HEK293 (cell line): ENCODE results near the gene FAM78A.

Source experiments
- ATF2 ChIP-seq: fragments of 450-650 bp; formaldehyde crosslinking; IDR thresholded peaks from 2 replicates; pipeline ENCODE4 v1.5.1; 2016; ENCODE audit warnings: missing biosample characterization, missing genetic modification characterization, low read depth
- CTCF ChIP-seq: fragments of 450-650 bp; formaldehyde crosslinking; IDR thresholded peaks from 2 replicates; pipeline ENCODE4 v1.5.1; 2016; ENCODE audit warnings: missing biosample characterization, missing genetic modification characterization
- HOXD13 ChIP-seq: sonication (generic); formaldehyde crosslinking; IDR thresholded peaks from 2 replicates; pipeline ENCODE4 v1.8.0; 2022; ENCODE audit warnings: missing genetic modification reagents, borderline replicate concordance
- REST ChIP-seq: fragments of 450-650 bp; formaldehyde crosslinking; IDR thresholded peaks from 2 replicates; pipeline ENCODE4 v1.5.1; 2016; ENCODE audit warnings: missing biosample characterization, missing genetic modification characterization
- YY2 ChIP-seq: fragments of 450-650 bp; formaldehyde crosslinking; IDR thresholded peaks from 2 replicates; pipeline ENCODE4 v1.5.1; 2016; ENCODE audit warnings: missing biosample characterization, missing genetic modification characterization
- ZBTB1 ChIP-seq: fragments of 450-650 bp; formaldehyde crosslinking; IDR thresholded peaks from 2 replicates; pipeline ENCODE4 v1.5.1; 2016; ENCODE audit warnings: missing biosample characterization, missing genetic modification characterization
- ZNF121 ChIP-seq: fragments of 450-650 bp; formaldehyde crosslinking; IDR thresholded peaks from 2 replicates; pipeline ENCODE4 v1.5.1; 2016; ENCODE audit warnings: missing biosample characterization, missing genetic modification characterization
- ZNF133 ChIP-seq: fragments of 450-650 bp; formaldehyde crosslinking; IDR thresholded peaks from 2 replicates; pipeline ENCODE4 v1.5.1; 2016; ENCODE audit warnings: missing biosample characterization, missing genetic modification characterization
- ZNF473 ChIP-seq: fragments of 450-650 bp; formaldehyde crosslinking; IDR thresholded peaks from 2 replicates; pipeline ENCODE4 v1.5.1; 2017; ENCODE audit warnings: missing biosample characterization, missing genetic modification characterization
- ZNF639 ChIP-seq: fragments of 450-650 bp; formaldehyde crosslinking; IDR thresholded peaks from 2 replicates; pipeline ENCODE4 v1.5.1; 2016; ENCODE audit warnings: missing biosample characterization, missing genetic modification characterization
- ZNF768 ChIP-seq: fragments of 450-650 bp; formaldehyde crosslinking; IDR thresholded peaks from 2 replicates; pipeline ENCODE4 v1.5.1; 2018; ENCODE audit warnings: missing biosample characterization, mild to moderate bottlenecking, missing genetic modification characterization

- TF ChIP-seq HOXD13 (CRISPR knock-in tag), result no peak
- no peak for TF ChIP-seq ZNF473 (tag by site-specific recombination)
- no peak for TF ChIP-seq ZBTB1
- no peak for TF ChIP-seq ZNF121 (tag by site-specific recombination)
- no peak for TF ChIP-seq YY2 (tag by site-specific recombination)
- no peak for TF ChIP-seq ZNF768 (tag by site-specific recombination)
- no peak for TF ChIP-seq ZNF133 (tag by site-specific recombination)
- no peak for TF ChIP-seq ZNF639 (tag by site-specific recombination)
- TF ChIP-seq CTCF (tag by site-specific recombination), result no peak
- TF ChIP-seq ATF2 (tag by site-specific recombination), result no peak
- TF ChIP-seq REST, result no peak
These were observed 47.3 kb downstream of the FAM78A start for GRCh38 chr9:131228988-131229387.
